Panc1 (cell line): ENCODE data around the gene SPINK1. TPM values are rescaled to one million over a fixed set of nuclear protein-coding genes. Genes with fewer than 3 reads are reported as not detected.

ENCODE experiments used
- ATAC-seq: fragments of 200-7000 bp; cut with Tn5 transposase; 2 replicates; pipeline ENCODE4 v1.9.1; 2020; ENCODE audit warnings: mild to moderate bottlenecking, moderate library complexity
- BruUV-seq: library from RNA; stranded (reverse); fragments of 400-500 nt; replicated peaks from 2 replicates; lab custom pipeline; 2021; lab: Mats Ljungman, UMichigan
- CTCF ChIA-PET: fragments of 300-600 bp; sonication (Branson Sonifier 250); formaldehyde crosslinking; loops from one replicate; lab custom pipeline; 2022; ENCODE audit warnings: antibody characterized with exemption; lab: Charles Lee
- POLR2A ChIA-PET: fragments of 300-600 bp; sonication (Branson Sonifier 250); formaldehyde crosslinking; loops from one replicate; lab custom pipeline; 2022; ENCODE audit warnings: antibody characterized with exemption; lab: Charles Lee
- DNase-seq: peaks from one replicate; pipeline ENCODE4 v3.0.0-alpha.2; 2010; ENCODE audit warnings: low read depth, low spot score
- H3K27ac ChIP-seq: 2 replicates; pipeline ENCODE4 v1.5.1; 2011; ENCODE audit warnings: mild to moderate bottlenecking, low read length, inconsistent platforms
- H3K27me3 ChIP-seq: fragments of 200-500 bp; sonication (Bioruptor generic); 2 replicates; pipeline ENCODE4 v1.6.0; 2014; ENCODE audit warnings: low read length, inconsistent platforms; ENCODE audit not compliant: control insufficient read depth, insufficient read depth
- H3K36me3 ChIP-seq: fragments of 200-500 bp; sonication (Bioruptor generic); 2 replicates; pipeline ENCODE4 v1.5.1; 2014; ENCODE audit warnings: inconsistent platforms, mild to moderate bottlenecking, low read length, moderate library complexity; ENCODE audit not compliant: control insufficient read depth, insufficient read depth
- H3K4me1 ChIP-seq: 2 replicates; pipeline ENCODE4 v1.5.1; 2011; ENCODE audit warnings: inconsistent platforms, mild to moderate bottlenecking, low read length, moderate library complexity; ENCODE audit not compliant: control insufficient read depth, insufficient read depth
- H3K4me3 ChIP-seq, 2 experiments: 2 replicates each; pipeline ENCODE4 v1.5.1; 2011 to 2012; ENCODE audit warnings: low read depth in 2 of 2, low read length in 2 of 2, mild to moderate bottlenecking in 2 of 2, inconsistent platforms in 1 of 2, moderate library complexity in 1 of 2
- H3K9me3 ChIP-seq: fragments of 200-500 bp; sonication (Bioruptor generic); 2 replicates; pipeline ENCODE4 v1.5.1; 2014; ENCODE audit warnings: low read depth, mild to moderate bottlenecking, inconsistent platforms, low read length, moderate library complexity; ENCODE audit not compliant: control insufficient read depth, insufficient read depth
- POLR2AphosphoS5 ChIP-seq: IDR thresholded peaks from 2 replicates; pipeline ENCODE4 v1.6.1; 2012; ENCODE audit warnings: mild to moderate bottlenecking, low read depth, low read length, moderate library complexity
- SIN3A ChIP-seq: IDR thresholded peaks from 2 replicates; pipeline ENCODE4 v1.6.1; 2012; ENCODE audit warnings: low read depth, mild to moderate bottlenecking, low read length, moderate library complexity, borderline replicate concordance; ENCODE audit not compliant: insufficient read depth
- TCF7L2 ChIP-seq: IDR thresholded peaks from 2 replicates; pipeline ENCODE4 v1.6.1; 2011; ENCODE audit warnings: mild to moderate bottlenecking, low read depth, low read length, inconsistent platforms
- in situ Hi-C: cut with HindIII; loops from 2 replicates; pipeline ENCODE4 v1.10.0; 2016; ENCODE audit warnings: low sequenced_read_pairs, low pct_unique_long_range_greater_than_20kb
- intact Hi-C: fragments of 100-400 bp; cut with micrococcal nuclease; formaldehyde crosslinking; loops from one replicate; pipeline ENCODE4 v1.10.0; 2022; ENCODE audit not compliant: unreplicated experiment
- total RNA-seq: library from RNA; stranded (reverse); gene quantifications from one replicate; pipeline ENCODE4 v1.2.1, GENCODE V29; 2021; ENCODE audit not compliant: unreplicated experiment
- TF ChIP-seq, protein P1 (sequence below), 2 experiments: IDR thresholded peaks; 2 replicates each; pipeline ENCODE4 v1.6.1; 2011 to 2012; ENCODE audit warnings: low read depth in 2 of 2, control low read depth in 1 of 2, low read length in 1 of 2, mild to moderate bottlenecking in 1 of 2, moderate library complexity in 1 of 2; ENCODE audit not compliant: insufficient read depth in 1 of 2
- TF ChIP-seq, protein P2 (sequence below): fragments of 450-650 bp; IDR thresholded peaks from 2 replicates; pipeline ENCODE4 v1.5.1; 2017; ENCODE audit warnings: mild to moderate bottlenecking

SPINK1 gene
- total RNA-seq, 1 experiment from 2014 or later: 3.0 TPM

DNA sequence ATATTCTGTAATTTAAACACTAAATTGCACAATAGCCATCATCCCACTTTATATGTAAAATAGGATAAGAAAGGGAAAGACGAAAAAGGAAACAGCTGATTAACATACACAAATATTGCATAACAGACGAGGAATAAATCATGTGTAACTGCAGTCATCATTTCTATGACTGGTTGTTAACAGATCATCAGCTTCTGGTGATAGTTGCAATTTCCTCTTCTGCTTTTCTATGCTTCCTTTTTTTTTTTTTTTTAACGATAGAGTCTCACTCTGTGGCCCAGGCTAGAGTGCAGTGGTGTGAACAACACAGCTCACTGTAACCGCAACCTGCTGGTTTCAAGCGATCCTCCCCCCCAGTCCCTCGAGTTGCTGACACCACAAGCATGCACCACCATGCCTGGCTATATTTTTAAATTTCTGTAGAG is 26.4 kb downstream of the SPINK1 start:
- ATAC-seq (no peak), DNase-seq (no peak)
- Histone ChIP-seq H3K4me3 (no peak overlapping the region), H3K27ac (no peak overlapping the region), H3K4me1 (no peaks in the 10 kb centered on the region), H3K9me3 (no peaks in the 10 kb centered on the region), H3K36me3 (no peaks in the 10 kb centered on the region), H3K27me3 (no peaks in the 10 kb centered on the region; the same call in 1 of the 2 replicates)
- POLR2A ChIA-PET: no interaction called here
- TF ChIP-seq, protein P1, sequence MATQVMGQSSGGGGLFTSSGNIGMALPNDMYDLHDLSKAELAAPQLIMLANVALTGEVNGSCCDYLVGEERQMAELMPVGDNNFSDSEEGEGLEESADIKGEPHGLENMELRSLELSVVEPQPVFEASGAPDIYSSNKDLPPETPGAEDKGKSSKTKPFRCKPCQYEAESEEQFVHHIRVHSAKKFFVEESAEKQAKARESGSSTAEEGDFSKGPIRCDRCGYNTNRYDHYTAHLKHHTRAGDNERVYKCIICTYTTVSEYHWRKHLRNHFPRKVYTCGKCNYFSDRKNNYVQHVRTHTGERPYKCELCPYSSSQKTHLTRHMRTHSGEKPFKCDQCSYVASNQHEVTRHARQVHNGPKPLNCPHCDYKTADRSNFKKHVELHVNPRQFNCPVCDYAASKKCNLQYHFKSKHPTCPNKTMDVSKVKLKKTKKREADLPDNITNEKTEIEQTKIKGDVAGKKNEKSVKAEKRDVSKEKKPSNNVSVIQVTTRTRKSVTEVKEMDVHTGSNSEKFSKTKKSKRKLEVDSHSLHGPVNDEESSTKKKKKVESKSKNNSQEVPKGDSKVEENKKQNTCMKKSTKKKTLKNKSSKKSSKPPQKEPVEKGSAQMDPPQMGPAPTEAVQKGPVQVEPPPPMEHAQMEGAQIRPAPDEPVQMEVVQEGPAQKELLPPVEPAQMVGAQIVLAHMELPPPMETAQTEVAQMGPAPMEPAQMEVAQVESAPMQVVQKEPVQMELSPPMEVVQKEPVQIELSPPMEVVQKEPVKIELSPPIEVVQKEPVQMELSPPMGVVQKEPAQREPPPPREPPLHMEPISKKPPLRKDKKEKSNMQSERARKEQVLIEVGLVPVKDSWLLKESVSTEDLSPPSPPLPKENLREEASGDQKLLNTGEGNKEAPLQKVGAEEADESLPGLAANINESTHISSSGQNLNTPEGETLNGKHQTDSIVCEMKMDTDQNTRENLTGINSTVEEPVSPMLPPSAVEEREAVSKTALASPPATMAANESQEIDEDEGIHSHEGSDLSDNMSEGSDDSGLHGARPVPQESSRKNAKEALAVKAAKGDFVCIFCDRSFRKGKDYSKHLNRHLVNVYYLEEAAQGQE (IDR thresholded peaks at IDR 0.05; ENCODE audit: insufficient read depth in 1 of 2, low read depth in 2 of 2, low read length in 1 of 2): no peak
- TF ChIP-seq SIN3A (no peak), POLR2AphosphoS5 (no peak), TCF7L2 (no peak)
- TF ChIP-seq, protein P2, sequence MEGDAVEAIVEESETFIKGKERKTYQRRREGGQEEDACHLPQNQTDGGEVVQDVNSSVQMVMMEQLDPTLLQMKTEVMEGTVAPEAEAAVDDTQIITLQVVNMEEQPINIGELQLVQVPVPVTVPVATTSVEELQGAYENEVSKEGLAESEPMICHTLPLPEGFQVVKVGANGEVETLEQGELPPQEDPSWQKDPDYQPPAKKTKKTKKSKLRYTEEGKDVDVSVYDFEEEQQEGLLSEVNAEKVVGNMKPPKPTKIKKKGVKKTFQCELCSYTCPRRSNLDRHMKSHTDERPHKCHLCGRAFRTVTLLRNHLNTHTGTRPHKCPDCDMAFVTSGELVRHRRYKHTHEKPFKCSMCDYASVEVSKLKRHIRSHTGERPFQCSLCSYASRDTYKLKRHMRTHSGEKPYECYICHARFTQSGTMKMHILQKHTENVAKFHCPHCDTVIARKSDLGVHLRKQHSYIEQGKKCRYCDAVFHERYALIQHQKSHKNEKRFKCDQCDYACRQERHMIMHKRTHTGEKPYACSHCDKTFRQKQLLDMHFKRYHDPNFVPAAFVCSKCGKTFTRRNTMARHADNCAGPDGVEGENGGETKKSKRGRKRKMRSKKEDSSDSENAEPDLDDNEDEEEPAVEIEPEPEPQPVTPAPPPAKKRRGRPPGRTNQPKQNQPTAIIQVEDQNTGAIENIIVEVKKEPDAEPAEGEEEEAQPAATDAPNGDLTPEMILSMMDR: no peak
- CTCF ChIA-PET: no interaction called here
- intact Hi-C loops (no loop called here), in situ Hi-C loops (no loop called here)
- BruUV-seq: no TSS peak

DNA sequence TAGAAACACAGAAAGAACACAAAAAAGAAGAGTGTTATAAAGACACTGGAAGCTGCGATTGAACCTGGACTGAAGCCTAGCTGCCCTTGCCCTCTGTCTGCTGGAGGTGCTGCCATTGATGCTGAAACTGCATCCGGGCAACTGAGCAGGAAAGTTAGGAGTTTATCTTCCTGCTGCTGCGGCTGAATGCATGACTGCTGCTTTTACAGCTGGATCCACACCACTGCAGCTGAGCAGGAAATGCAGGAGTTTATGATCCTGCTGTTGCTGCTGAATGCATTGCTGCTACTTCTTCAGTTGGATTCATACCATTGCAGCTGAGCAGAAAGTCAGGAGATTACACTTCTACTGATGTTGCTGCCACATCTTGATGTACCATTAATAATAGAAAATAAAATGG is 27.1 kb downstream of the SPINK1 start:
- in situ Hi-C loops: no loop called here
- no peaks in the 10 kb centered on the region for H3K9me3 ChIP-seq
- no peaks in the 10 kb centered on the region for H3K4me1 ChIP-seq
- BruUV-seq: no TSS peak
- no peak for TF ChIP-seq SIN3A
- TF ChIP-seq POLR2AphosphoS5: no peak
- TF ChIP-seq, protein P1 (IDR thresholded peaks at IDR 0.05; ENCODE audit: insufficient read depth in 1 of 2, low read depth in 2 of 2, low read length in 1 of 2): no peak
- TF ChIP-seq, protein P2: no peak
- TF ChIP-seq TCF7L2: no peak
- no peak overlapping the region for H3K27ac ChIP-seq
- no peak for DNase-seq
- ChIA-PET CTCF (no interaction called here), POLR2A (no interaction called here)
- no peaks in the 10 kb centered on the region for H3K36me3 ChIP-seq
- H3K27me3 ChIP-seq: no peaks in the 10 kb centered on the region; the same call in 1 of the 2 replicates
- intact Hi-C loops: no loop called here
- H3K4me3 ChIP-seq: no peak overlapping the region
- no peak for ATAC-seq
